NB4 (cell line): Measurements from ENCODE around the gene RALB.

Experiments used
- MAX ChIP-seq: IDR thresholded peaks from 2 replicates; pipeline ENCODE4 v1.6.1; 2011; ENCODE audit warnings: low read depth, low read length
- MYC ChIP-seq: IDR thresholded peaks from 2 replicates; pipeline ENCODE4 v1.6.1; 2011; ENCODE audit warnings: low read depth, low read length
- POLR2A ChIP-seq: IDR thresholded peaks from 2 replicates; pipeline ENCODE4 v1.6.1; 2011; ENCODE audit warnings: mild to moderate bottlenecking; ENCODE audit not compliant: insufficient read length; ENCODE audit errors: extremely low read depth
- TF ChIP-seq, protein P1 (sequence below): IDR thresholded peaks from one replicate; pipeline ENCODE4 v1.5.1; 2012; ENCODE audit warnings: low read depth, low read length

GRCh38 chr2:120299004-120299403 lies 46.4 kb downstream of the RALB start:
- no peak for TF ChIP-seq POLR2A
- TF ChIP-seq, protein P1, sequence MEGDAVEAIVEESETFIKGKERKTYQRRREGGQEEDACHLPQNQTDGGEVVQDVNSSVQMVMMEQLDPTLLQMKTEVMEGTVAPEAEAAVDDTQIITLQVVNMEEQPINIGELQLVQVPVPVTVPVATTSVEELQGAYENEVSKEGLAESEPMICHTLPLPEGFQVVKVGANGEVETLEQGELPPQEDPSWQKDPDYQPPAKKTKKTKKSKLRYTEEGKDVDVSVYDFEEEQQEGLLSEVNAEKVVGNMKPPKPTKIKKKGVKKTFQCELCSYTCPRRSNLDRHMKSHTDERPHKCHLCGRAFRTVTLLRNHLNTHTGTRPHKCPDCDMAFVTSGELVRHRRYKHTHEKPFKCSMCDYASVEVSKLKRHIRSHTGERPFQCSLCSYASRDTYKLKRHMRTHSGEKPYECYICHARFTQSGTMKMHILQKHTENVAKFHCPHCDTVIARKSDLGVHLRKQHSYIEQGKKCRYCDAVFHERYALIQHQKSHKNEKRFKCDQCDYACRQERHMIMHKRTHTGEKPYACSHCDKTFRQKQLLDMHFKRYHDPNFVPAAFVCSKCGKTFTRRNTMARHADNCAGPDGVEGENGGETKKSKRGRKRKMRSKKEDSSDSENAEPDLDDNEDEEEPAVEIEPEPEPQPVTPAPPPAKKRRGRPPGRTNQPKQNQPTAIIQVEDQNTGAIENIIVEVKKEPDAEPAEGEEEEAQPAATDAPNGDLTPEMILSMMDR: no peak
- no peak for TF ChIP-seq MAX
- no peak for TF ChIP-seq MYC
